ENCODE data around the gene JPH4. TPM values are rescaled to one million over a fixed set of nuclear protein-coding genes. Genes with fewer than 3 reads are reported as not detected.
"Not testable (repeated sequence)": the region's sequence is repeated elsewhere in the genome, so short reads cannot be mapped to it uniquely, and the experiment has no call there.

Gene JPH4
- total RNA-seq, 2 donors from 2014 or later: not detected

GRCh38 chr14:23603103-23603502, 24.5 kb upstream of the JPH4 start:
- H3K9me3 ChIP-seq (ENCODE audit: control insufficient read depth, low read length, poor library complexity, severe bottlenecking): no peaks in the 10 kb centered on the region
- H3K27ac Mint-ChIP-seq: no peak overlapping the region
- H3K36me3 Mint-ChIP-seq (ENCODE audit: low read depth): peaks cover 8% of the 10 kb centered on the region
- H3K4me1 Mint-ChIP-seq: peaks cover 2% of the 10 kb centered on the region
- DNase-seq (no peak), ATAC-seq (no peak)
- H3K4me3 Mint-ChIP-seq: no peak overlapping the region
- peaks cover 4% of the 10 kb centered on the region for H3K27me3 Mint-ChIP-seq

DNA sequence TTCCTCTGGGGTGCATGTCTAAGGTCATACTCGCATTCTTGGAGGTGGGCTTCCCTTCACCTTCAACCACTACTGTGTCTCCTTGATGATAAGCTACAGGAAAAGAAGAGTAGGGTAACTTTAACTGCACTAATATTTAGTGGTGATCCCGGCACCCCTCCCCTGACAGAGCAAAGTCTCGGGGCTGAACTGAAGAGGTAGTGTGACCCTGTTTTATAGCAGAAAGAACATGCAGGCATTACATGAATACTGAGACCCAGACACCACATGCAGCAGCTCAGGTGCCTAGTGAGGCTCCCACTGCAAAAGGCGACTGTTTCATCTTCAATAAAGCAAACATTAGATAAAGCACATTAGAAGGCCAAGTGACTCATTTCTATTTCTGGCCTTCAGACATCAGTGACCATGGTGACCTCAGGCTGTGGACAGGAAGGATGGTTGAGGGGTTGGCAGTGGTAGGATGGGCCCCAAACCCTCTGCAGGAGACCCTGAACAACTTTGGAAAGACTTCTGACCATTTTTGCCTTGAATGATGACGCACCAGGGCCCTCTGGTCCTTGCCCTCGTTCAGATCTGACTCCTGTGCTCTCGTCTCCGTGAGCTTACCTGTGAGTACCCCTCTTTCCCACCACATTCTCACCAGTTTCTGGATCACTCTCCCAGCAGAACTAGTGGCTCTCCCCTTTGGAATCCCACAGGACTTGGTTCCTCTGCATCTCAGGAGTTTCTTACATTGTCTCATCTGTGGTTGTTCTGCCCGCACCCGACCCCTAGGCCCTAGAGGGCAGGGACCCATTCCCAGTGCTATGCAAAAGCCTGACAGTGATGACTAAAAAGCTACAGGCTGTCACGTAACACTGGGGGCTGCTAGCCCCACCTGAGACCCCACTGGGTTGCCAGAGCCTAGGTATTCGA, 23.8 kb upstream of the JPH4 start:
- no peak for ATAC-seq
- H3K27me3 Mint-ChIP-seq: peaks cover 4% of the 10 kb centered on the region

DNA sequence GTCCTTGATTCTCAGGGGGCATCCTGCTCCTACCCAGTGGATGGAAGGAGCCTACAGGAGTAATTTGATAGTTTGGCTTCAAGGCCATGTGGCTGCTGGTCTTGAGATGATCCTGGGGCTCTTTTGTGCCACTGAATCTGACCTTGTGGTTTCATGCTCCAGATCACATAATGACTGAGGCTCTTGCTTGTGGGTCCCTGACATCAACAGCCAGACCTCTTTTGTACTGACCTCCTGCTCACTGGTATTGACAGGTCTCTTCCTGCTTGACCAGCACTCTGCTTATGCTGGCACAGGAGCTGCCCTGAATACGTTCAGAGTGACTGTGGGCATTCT, 23.2 kb upstream of the JPH4 start:
- H3K27ac Mint-ChIP-seq: no peak overlapping the region
- H3K4me3 Mint-ChIP-seq: no peak overlapping the region
- ATAC-seq (no peak), DNase-seq (no peak)
- H3K4me1 Mint-ChIP-seq: peaks cover 4% of the 10 kb centered on the region
- H3K9me3 ChIP-seq (ENCODE audit: control insufficient read depth, low read length, poor library complexity, severe bottlenecking): no peaks in the 10 kb centered on the region
- peaks cover 8% of the 10 kb centered on the region for H3K36me3 Mint-ChIP-seq (ENCODE audit: low read depth)
- H3K27me3 Mint-ChIP-seq: peaks cover 4% of the 10 kb centered on the region

More for the DNA sequence above, 23.8 kb upstream of the JPH4 start:
- no peaks in the 10 kb centered on the region for H3K9me3 ChIP-seq (ENCODE audit: control insufficient read depth, low read length, poor library complexity, severe bottlenecking)
- DNase-seq: no peak
- Mint-ChIP-seq H3K27ac (no peak overlapping the region), H3K4me3 (no peak overlapping the region), H3K36me3 (ENCODE audit: low read depth) (peaks cover 8% of the 10 kb centered on the region), H3K4me1 (peaks cover 4% of the 10 kb centered on the region)

- H3K9me3 ChIP-seq (ENCODE audit: control insufficient read depth, low read length, poor library complexity, severe bottlenecking): no peaks in the 10 kb centered on the region
- H3K27me3 Mint-ChIP-seq: peaks cover 4% of the 10 kb centered on the region
- ATAC-seq (no peak), DNase-seq (no peak)
- peaks cover 4% of the 10 kb centered on the region for H3K4me1 Mint-ChIP-seq
- H3K27ac Mint-ChIP-seq: no peak overlapping the region
- peaks cover 6% of the 10 kb centered on the region for H3K36me3 Mint-ChIP-seq (ENCODE audit: low read depth)
- H3K4me3 Mint-ChIP-seq: no peak overlapping the region
Observed at GRCh38 chr14:23601424-23601823, 22.8 kb upstream of the JPH4 start.

GRCh38 chr14:23600806-23601205, 22.2 kb upstream of the JPH4 start:
- ATAC-seq: no peak
- Mint-ChIP-seq H3K36me3 (ENCODE audit: low read depth) (peaks cover 5% of the 10 kb centered on the region), H3K27me3 (peaks cover 4% of the 10 kb centered on the region), H3K4me3 (no peak overlapping the region), H3K4me1 (peaks cover 4% of the 10 kb centered on the region), H3K27ac (no peak overlapping the region)
- DNase-seq: no peak
- no peaks in the 10 kb centered on the region for H3K9me3 ChIP-seq (ENCODE audit: control insufficient read depth, low read length, poor library complexity, severe bottlenecking)

- no peak for DNase-seq
- ATAC-seq: no peak
- no peak overlapping the region for H3K4me3 Mint-ChIP-seq
- no peak overlapping the region for H3K27ac Mint-ChIP-seq
- peaks cover 2% of the 10 kb centered on the region for H3K4me1 Mint-ChIP-seq
- peaks cover 4% of the 10 kb centered on the region for H3K27me3 Mint-ChIP-seq
- no peaks in the 10 kb centered on the region for H3K9me3 ChIP-seq (ENCODE audit: control insufficient read depth, low read length, poor library complexity, severe bottlenecking)
- H3K36me3 Mint-ChIP-seq (ENCODE audit: low read depth): peaks cover 5% of the 10 kb centered on the region
Observed at GRCh38 chr14:23600322-23600707, 21.7 kb upstream of the JPH4 start.

- not testable (repeated sequence) for H3K4me1 Mint-ChIP-seq; H3K9me3 ChIP-seq (ENCODE audit: control insufficient read depth, low read length, poor library complexity, severe bottlenecking); H3K36me3 Mint-ChIP-seq (ENCODE audit: low read depth); ATAC-seq; H3K27ac Mint-ChIP-seq; DNase-seq; H3K27me3 Mint-ChIP-seq; H3K4me3 Mint-ChIP-seq
Observed at GRCh38 chr14:23594191-23594590, 15.6 kb upstream of the JPH4 start.

GRCh38 chr14:23590198-23590597, 11.6 kb upstream of the JPH4 start:
- Mint-ChIP-seq H3K4me1 (no peaks in the 10 kb centered on the region), H3K27me3 (peaks cover 21% of the 10 kb centered on the region), H3K27ac (no peak overlapping the region), H3K36me3 (ENCODE audit: low read depth) (peaks cover 2% of the 10 kb centered on the region), H3K4me3 (no peak overlapping the region)
- DNase-seq: no peak
- no peak for ATAC-seq
- no peaks in the 10 kb centered on the region for H3K9me3 ChIP-seq (ENCODE audit: control insufficient read depth, low read length, poor library complexity, severe bottlenecking)

DNA sequence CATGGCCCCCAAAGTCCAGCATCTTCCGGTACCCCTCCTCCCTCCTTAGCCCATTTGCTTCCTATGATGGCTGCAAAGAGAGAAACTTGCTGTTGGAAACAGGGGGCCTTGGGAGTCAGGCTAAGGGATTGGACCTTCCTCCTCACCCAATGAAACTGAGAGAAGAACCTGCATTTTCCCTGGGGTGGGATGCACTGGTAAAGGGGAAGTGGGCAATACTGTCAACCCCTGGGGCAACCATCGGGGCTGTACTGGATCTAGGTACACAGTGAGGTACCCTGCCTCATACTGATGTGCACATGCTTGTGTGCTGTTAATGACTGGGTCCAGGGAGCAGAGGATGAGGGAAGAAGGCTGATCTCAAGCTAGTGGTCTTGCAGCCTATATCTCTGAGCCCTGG, 11.0 kb upstream of the JPH4 start:
- Mint-ChIP-seq H3K36me3 (ENCODE audit: low read depth) (no peaks in the 10 kb centered on the region), H3K27ac (no peak overlapping the region), H3K27me3 (peaks cover 21% of the 10 kb centered on the region), H3K4me1 (no peaks in the 10 kb centered on the region), H3K4me3 (no peak overlapping the region)
- no peaks in the 10 kb centered on the region for H3K9me3 ChIP-seq (ENCODE audit: control insufficient read depth, low read length, poor library complexity, severe bottlenecking)
- no peak for DNase-seq
- no peak for ATAC-seq

DNA sequence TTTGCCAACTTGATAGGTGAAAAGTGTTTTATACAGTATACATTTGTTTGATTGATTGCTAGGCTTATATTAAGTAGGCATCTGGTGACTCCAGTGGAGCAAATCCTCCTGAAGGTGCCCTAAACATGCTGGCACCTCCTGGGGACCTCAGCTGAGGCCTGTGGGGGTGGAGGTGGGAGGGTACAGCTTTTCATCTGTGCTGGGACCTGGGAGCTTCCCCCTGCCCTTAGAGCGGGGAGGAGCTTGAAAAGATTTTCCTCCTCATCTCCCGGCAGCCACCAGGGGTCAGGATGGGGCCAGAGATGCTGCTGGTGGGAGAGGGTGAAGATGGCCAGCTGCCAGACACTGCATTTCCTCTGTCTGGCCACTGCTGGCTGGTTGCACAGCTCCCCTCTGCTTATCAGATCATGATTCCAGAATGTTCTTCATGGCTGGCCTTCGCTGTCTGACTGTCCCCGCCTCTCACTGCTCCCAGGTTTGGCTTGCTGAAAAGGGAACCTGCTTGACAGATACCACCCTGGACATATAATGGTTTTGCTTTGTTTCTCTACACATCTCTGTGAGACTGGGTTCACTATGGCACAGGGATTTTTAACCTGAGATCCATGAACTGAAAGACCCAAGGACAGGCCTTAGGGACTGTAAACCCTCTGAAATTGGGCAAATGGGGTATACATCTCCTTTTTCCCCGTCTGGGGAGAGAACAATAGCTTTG, 10.5 kb upstream of the JPH4 start:
- no peaks in the 10 kb centered on the region for H3K9me3 ChIP-seq (ENCODE audit: control insufficient read depth, low read length, poor library complexity, severe bottlenecking)
- peak; percentile 99 for ATAC-seq
- H3K27ac Mint-ChIP-seq: no peak overlapping the region
- no peaks in the 10 kb centered on the region for H3K4me1 Mint-ChIP-seq
- peak; percentile 59 to 68 (median 61) for DNase-seq
- peaks cover 24% of the 10 kb centered on the region for H3K27me3 Mint-ChIP-seq
- H3K4me3 Mint-ChIP-seq: no peak overlapping the region
- no peaks in the 10 kb centered on the region for H3K36me3 Mint-ChIP-seq (ENCODE audit: low read depth)

DNA sequence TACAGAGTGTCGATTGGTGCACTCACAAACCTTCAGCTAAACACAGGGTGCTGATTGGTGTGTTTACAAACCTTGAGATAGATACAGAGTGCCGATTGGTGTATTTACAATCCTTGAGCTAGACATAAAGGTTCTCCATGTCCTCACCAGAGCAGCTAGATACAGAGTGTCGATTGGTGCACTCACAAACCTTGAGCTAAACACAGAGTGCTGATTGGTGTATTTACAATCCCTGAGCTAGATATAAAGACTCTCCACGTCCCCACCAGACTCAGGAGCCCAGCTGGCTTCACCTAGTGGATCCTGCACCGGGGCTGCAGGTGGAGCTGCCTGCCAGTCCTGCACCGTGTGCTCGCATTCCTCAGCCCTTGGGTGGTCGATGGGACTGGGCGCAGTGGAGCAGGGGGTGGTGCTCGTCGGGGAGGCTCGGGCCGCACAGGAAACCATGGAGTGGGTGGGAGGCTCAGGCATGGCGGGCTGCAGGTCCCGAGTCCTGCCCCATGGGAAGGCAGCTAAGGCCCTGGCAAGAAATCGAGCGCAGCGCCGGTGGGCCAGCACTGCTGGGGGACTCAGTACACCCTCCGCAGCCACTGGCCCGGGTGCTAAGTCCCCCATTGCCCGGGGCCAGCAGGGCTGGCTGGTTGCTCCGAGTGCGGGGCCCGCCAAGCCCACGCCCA, 6.1 kb upstream of the JPH4 start:
- not testable (repeated sequence) for H3K9me3 ChIP-seq (ENCODE audit: control insufficient read depth, low read length, poor library complexity, severe bottlenecking); H3K36me3 Mint-ChIP-seq (ENCODE audit: low read depth); DNase-seq; H3K27ac Mint-ChIP-seq; H3K4me1 Mint-ChIP-seq; H3K4me3 Mint-ChIP-seq; ATAC-seq
- peaks cover 50% of the 10 kb centered on the region for H3K27me3 Mint-ChIP-seq

DNA sequence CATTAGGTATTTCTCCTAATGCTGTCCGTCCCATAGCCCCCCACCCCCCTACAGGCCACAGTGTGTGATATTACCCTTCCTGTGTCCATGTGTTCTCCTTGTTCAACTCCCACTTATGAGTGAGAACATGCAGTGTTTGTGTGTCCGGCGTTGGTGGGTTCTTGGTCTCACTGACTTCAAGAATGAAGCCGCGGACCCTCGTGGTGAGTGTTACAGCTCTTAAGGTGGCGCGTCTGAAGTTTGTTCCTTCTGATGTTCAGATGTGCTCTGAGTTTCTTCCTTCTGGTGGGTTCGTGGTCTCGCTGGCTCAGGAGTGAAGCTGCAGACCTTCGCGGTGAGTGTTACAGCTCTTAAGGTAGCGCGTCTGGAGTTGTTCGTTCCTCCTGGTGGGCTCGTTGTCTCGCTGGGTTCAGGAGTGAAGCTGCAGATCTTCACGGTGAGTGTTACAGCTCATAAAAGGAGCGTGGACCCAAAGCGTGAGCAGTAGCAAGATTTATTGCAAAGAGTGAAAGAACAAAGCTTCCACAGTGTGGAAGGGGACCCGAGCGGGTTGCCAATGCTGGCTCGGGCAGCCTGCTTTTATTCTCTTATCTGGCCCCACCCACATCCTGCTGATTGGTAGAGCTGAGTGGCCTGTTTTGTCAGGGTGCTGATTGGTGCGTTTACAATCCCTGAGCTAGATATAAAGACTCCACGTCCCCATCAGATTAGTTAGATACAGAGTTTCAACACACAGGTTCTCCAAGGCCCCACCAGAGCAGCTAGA, 5.4 kb upstream of the JPH4 start:
- H3K27me3 Mint-ChIP-seq: peaks cover 56% of the 10 kb centered on the region
- H3K4me3 Mint-ChIP-seq; H3K4me1 Mint-ChIP-seq; DNase-seq; H3K36me3 Mint-ChIP-seq (ENCODE audit: low read depth); ATAC-seq; H3K9me3 ChIP-seq (ENCODE audit: control insufficient read depth, low read length, poor library complexity, severe bottlenecking): not testable (repeated sequence)
- H3K27ac Mint-ChIP-seq: peak overlapping the region; percentile 43

Measured in T-helper 17 cell (primary cell).